GM03348 (cell line): ENCODE data around the gene DAZAP1.
"Not testable (repeated sequence)": the region's sequence is repeated elsewhere in the genome, so short reads cannot be mapped to it uniquely, and the experiment has no call there.

Experiments
- DNase-seq: peaks from one replicate; pipeline ENCODE4 v3.0.0; 2012; ENCODE audit warnings: low spot score

DAZAP1 gene

GRCh38 chr19:1411255-1412191 is 4.1 kb downstream of the DAZAP1 start:
- DNase-seq, result peak; percentile 71

DNA sequence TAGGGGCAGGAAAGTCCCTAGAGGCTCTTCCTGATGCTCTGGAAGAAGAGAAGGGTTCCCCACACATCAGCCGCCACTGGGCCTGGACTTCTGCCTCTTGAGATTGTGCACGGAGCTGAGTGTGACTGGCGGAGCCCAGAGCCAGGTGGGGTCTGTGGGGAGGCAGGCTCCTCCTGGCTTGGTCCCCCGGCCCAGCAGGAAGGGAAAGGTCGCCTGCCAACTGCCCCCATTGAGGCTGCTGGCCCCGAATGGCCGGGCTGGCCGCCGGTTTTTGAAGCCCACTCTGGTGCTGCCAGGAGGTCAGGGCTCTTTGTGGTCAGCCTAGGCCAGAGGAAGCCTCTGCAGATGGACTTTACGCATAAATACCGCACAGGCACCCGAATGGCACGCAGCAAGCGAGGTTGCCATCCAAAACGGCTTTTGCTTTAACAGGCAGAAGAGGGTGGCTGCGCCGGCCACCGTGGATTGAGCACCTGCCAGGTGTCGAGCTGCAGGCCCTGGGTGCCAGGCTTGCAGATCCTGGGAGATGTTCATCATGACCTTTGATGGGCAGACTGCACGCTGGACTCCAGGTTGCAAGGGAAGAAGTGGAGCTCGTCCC is 5.0 kb downstream of the DAZAP1 start:
- no peak for DNase-seq

DNA sequence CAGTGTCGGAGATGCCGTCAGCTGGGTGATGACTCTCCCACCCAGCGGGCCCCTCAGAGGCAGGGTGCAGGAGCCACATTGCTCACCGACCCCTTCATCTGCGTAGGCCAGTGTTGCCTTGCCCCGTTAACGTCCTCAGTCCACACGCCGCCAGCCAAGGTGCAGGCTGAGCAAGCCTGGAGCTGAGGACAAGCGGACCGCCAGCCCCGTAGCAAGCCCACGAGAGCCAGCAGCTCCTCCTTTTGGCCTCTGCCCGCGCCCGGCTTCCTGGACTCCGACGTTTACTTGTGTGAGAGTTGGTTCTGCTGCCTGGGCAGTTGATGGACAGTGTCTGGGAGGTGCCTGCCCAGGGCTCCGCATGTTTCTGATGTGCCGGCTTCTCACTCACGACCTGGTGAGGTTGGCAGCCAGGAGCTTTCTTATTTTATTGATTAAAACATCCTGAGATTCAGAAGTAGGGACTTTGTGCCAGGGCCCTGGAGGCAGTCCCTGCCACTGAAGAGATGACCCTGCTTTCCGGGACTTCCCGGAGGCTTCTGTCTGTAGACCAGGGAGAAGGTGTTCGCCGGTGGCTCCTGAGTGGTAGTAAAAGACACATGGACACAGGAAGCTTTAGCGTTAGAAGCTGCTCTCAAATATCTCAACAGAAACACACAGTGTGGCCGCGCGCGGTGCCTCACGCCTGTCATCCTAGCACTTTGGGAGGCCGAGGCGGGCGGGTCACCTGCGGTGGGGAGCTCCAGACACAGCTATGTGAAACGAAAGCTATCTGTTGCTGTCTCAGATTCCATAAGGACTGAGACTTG is 5.8 kb downstream of the DAZAP1 start:
- DNase-seq, result no peak

GRCh38 chr19:1416014-1416841 is 8.8 kb downstream of the DAZAP1 start:
- DNase-seq, result no peak

GRCh38 chr19:1417145-1417544 is 9.8 kb downstream of the DAZAP1 start:
- DNase-seq, result no peak

GRCh38 chr19:1417681-1418495 is 10.5 kb downstream of the DAZAP1 start:
- no peak for DNase-seq

DNA sequence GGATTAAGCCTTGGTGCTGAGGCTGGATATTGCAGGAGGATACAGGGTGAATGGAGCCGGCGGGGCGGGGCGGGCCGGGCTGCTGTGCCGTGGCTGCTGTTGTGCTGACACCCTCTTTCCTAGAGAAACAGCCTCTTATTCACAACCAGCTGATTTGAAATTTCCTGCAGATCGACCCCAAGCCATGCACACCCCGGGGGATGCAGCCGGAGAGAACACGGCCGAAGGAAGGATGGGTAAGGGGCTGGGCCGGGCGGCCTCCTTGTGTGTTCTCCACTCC is 11.1 kb downstream of the DAZAP1 start:
- no peak for DNase-seq

DNA sequence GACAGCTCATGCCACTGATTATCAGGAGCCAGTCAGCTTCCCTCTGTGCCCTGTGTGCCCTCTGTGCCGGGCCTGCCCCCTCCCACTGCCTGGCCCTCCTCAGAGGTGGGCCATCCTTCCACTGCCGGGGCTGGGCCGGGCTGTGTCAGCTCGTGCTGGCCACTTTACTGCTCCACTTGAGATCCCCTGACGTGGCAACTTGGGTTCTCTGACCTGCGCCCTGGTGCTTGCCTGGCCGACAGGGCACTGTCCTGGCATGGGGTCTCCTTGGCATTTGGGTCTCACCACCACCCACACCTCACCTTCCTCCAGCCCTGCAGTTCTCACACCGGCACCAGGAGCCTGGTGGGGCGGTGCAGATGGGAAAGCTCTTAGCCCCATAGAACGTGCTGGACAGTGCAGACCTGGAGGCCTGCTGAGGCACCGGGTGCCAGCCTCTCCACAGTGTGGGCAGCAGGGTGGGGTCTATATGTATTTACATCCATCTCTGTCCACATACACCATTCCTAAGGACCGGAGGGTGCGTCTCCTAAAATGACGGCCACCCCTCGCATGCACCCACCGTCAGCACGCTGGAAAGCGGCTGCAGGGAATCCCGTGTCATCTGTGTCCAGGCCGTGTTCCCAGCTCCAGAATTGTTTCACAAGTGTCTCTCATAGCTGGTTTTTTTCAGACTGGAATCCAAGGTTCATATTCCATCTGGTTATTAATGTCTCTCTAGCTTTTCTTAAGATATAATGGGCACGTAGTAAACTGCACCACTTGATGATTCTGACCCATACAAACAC is 11.8 kb downstream of the DAZAP1 start:
- no peak for DNase-seq

DNA sequence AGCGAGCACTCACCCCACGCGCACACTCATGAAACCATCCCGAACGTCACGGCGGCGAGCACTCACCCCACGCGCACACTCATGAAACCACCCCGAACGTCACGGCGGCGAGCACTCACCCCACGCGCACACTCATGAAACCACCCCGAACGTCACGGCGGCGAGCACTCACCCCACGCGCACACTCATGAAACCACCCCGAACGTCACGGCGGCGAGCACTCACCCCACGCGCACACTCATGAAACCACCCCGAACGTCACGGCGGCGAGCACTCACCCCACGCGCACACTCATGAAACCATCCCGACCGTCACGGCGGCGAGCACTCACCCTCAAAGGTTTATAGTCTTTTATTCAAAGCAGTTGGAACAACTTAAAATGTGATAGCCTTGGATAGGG is 12.7 kb downstream of the DAZAP1 start:
- DNase-seq, result not testable (repeated sequence)

- DNase-seq, result no peak
Measured at GRCh38 chr19:1420590-1420989, 13.2 kb downstream of the DAZAP1 start.

DNA sequence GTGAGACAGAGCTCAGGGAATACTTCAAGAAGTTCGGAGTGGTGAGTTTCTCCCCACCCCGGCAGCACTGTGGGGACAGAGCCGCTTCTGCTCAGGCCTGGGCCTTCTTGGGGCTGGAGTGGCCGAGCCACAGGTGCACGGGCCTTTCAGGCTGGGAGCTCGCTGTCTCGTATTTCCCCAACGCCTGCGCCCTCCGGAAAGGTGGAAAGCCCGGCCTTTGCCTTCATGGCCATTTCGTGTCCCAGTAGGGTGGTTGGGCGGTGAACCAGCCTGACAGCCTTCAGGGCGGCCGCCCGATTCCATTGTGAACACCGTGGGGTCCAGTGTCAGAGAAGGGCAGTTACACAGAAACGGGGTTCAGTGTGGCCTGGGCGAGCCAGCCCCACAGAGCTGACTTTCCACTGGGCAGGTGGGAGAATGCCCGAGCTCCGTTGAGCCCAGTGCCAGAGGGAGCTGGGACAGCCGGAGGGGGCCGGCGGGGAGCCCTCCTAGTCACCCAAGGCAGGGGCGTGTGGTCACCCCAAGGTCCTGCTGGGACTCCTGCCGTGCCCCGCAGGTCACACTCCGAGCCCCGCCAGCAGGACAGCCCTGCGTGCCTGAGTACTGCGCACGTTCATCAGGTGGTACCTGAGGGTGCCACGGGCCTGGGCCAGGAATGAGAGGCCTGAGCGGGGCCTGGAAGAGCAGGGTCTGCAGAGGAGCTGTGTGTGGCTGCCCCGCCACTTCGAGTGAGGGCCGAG is 14.0 kb downstream of the DAZAP1 start:
- no peak for DNase-seq

DNA sequence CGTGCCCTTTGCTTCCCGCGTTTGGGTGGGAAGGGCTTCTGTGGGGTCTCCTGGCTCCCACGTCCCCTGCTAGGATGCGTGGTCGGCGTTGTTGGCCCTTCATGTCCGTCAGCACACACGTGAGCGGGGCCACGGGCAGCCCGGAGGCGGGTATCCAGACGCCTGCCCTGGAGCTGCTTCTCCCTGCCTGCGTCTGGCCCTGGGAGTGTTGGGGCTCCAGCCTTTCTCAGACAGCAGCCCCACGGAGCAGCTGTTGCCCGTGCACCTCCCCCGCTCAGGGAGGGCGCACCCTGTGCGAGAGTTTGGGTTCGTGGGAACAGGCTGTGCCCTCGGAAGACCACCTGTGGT is 14.5 kb downstream of the DAZAP1 start:
- no peak for DNase-seq

DNA sequence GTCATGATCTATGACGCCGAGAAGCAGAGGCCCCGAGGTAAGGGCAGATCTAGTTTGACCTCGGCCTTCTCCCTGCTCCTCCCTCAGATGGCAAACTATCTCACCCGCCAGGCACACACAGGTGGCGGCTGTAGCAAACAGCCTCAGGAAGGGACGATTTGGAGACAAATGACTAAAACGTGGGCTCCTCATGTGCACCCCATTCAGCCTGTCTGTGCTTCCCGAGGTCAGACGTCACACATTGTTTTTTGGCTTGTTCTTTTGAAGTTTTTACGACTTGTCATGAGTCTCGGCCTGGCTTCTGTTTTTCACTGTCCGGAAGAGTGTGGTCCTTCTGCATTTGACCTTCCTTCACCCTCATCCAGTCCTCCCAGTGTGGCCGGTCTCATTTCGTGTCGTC is 15.0 kb downstream of the DAZAP1 start:
- no peak for DNase-seq

DNA sequence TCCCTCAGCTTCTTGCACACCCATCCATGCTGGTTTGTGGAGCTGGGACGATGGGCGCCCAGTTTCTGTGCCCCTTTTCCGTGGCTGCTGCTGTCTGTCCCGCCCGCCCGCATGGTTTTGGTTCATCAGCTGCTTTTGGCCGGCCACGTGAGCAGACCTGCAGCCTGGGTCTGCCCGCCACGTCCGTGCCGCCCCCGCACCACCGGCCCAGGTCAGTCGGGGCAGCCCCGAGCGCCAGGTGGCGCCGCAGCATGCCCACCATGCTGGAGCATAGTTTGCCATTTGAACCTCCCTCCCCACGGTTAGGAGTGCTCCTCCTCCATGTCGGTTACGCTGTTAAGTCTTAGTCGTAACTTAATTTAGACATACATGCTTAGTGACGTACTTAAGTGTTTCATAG is 15.6 kb downstream of the DAZAP1 start:
- no peak for DNase-seq

DNA sequence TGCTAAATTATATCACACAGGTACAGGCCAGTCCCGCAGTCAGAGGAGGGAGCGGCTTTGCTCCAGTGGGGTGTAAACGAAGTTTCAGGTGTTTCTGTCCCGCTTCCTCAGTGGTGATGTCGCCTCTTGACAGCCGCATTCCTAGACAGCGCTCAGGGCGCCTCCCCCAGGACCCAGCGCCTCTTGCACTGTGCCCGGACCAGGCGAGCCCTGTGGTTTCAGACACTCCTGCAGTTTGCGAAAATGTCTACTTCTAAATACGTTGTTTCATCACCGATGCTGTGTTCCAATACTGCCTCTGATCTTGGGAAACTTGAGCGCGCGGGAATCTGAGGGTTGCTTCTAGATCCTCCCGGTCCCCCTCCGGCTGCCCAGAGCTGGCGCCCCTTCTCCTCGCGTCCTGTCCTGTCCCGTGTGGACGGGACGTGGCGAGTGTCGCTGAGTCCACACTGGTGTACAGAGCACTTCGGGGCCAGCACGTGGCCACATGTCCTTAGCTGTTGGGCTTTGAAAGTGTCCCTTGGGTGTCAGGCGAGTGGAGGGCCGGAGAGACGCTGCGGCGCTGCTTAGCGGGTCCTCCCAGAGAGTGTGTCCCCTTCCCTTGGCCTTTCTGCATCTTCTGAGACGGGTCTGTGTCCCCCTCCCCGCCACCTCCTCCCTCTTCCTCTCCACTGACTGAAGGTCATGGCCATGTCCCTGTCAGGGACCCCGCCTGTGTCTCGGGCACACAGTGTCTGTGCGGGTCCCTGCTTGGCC is 16.2 kb downstream of the DAZAP1 start:
- no peak for DNase-seq

DNA sequence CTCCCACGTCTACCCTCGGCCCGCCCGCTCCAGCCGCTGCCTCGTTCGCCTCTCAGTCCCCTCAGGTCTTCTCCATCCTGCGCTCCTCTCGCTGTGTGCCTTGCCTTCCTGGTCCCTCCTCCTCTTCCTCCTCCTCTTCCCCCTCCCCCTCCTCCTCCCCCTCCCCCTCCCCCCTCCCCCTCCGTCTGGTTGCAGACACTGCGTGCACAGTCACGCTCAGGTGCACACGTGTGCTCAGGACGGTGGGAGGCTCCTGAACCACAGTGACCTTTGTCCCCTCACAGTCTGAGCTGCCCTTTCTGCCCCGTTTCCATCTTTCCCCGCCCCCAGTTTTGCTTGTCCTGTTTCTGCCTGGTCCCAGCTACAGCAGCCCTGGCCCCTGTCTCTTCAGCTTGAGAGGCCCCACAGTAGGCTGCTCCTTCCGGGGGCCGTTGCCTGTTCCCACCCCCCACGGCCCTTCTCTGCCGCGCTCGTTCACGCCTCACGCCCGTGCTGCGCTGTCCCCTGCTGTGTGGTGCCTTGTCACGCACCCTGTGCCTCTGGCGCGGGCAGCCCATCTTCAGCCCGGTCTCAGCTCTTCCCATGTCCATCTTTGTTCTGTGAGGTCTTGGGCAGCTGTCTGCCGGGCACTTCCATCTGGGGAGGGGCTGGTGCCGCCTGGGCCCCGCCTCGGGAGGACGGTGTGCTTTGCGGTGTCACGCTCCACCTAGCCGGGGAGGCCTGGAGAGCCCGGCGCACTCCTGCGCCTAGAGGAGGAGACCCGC is 17.0 kb downstream of the DAZAP1 start:
- no peak for DNase-seq

- DNase-seq, result no peak
Measured at GRCh38 chr19:1425102-1425837, 17.9 kb downstream of the DAZAP1 start.

DNA sequence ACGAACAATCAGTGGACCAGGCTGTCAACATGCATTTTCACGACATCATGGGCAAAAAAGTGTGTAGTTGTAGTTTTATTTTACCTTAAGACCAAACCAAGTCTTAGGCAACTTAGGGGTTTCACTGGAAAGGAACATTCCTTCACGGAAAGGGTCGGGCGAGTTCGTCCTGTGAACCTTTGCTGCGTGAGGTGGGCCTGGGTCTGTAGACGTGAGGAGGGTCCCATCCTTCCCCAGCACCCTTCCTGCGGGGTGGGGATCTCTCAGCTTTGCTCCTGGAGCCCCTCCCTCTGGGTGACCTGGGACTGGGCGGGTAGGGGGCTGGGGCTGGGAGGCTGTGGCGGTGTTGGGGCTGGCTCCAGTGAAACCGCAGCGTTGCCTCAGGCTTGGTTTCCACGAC is 18.5 kb downstream of the DAZAP1 start:
- no peak for DNase-seq
